RKO (cell line): Measurements from ENCODE around the gene FAM217A.

Experiments used
- DNase-seq: peaks from one replicate; pipeline ENCODE4 v3.0.0-alpha.2; 2016; ENCODE audit warnings: low spot score

The FAM217A gene

DNA sequence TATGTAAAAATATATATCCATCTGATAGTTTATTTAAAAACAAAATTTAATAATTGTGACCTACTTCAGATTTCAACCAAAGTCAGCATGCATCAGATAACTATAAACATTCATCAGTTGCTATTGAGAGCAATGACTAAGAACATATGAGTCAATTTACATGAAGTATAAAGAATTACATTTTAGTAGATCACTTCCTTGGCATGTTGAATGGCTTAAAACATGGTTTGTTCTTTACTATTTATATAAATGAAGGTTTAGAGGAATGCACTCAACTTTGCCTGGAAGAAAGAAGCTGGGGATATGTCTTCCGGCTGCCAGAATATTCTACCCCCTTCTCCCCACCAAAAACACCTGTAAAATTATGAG is 6.4 kb upstream of the FAM217A start:
- peak; percentile 57 for DNase-seq

- DNase-seq = no peak
These were observed 5.8 kb upstream of the FAM217A start for GRCh38 chr6:4084444-4085331.

- no peak for DNase-seq
These were observed 4.3 kb downstream of the FAM217A start for GRCh38 chr6:4074478-4075235.

- no peak for DNase-seq
These were observed 7.6 kb downstream of the FAM217A start for GRCh38 chr6:4071330-4071729.

DNA sequence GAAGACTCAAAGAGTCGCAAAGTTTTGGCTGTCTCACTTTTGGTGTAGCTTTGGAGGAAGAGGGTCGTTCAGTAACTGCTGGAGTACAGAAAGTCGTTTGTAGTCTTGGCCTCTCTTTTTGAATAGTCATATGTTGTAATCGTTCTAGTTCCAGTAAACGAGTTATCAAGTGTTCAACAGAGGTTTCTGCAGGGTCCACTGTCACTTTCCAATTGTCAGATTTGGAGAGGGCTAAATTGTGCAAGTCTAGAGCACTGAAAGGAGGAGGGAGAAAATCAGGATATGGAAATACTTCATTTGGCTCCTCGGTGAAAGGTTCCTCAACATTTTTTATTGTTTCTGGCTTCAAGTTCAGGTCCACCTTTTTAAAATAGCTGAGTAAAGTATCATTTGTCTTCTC is 9.7 kb downstream of the FAM217A start:
- DNase-seq = no peak

GRCh38 chr6:4067673-4068072 is 11.3 kb downstream of the FAM217A start:
- no peak for DNase-seq

GRCh38 chr6:4066029-4066755 is 12.7 kb downstream of the FAM217A start:
- DNase-seq = no peak

GRCh38 chr6:4059115-4059777 is 19.7 kb downstream of the FAM217A start:
- peak; percentile 79 for DNase-seq

- no peak for DNase-seq
These were observed 21.9 kb downstream of the FAM217A start for GRCh38 chr6:4057036-4057435.

DNA sequence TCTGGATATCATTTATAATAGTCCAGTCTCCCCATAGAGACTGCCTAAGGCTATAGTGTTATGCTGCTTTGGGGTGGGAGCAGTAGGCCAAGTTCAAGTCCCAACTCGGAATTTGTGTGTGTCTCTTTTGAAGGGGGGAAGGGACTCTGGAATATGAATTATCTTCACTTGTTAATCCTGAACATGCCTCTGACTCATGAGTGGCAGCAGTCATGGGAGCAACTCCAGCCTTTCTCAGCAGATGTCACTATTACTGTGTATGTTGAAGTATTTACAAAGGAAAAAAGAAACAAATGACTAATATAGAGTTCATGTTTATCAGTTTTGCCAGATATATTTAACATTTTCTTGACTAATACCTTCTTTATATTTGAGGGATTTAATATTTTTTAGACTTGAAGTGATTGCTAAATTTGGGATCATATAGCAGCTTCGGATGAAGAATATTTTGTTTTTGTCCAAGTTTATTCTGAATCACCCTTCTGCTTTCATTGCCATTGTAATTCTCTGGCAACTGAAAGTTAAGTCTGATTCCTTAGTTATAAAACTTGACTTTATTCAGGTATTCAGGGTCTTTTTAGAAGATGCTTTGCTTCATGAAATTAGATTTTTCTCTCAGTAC is 23.4 kb downstream of the FAM217A start:
- peak; percentile 87 for DNase-seq

- DNase-seq = no peak
These were observed 29.7 kb downstream of the FAM217A start for GRCh38 chr6:4049246-4049645.

DNA sequence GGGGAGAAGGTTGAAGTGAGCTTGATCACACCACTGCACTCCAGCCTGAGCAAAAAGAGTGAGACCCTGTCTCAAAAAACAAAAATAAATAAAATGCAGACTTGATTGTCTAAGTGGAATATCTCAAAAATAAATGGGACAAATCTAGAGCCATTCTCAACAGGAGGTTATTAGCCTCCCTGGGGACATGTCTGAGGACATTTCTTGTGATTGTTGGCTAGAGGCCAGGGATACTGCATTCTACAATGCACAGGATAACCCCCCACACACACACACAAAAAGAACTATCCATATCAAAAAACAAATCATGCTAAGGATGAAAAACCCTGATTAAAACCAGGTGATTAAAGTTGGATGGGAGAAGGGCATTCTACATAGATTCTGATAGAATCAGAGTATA is 37.5 kb downstream of the FAM217A start:
- DNase-seq = no peak

DNA sequence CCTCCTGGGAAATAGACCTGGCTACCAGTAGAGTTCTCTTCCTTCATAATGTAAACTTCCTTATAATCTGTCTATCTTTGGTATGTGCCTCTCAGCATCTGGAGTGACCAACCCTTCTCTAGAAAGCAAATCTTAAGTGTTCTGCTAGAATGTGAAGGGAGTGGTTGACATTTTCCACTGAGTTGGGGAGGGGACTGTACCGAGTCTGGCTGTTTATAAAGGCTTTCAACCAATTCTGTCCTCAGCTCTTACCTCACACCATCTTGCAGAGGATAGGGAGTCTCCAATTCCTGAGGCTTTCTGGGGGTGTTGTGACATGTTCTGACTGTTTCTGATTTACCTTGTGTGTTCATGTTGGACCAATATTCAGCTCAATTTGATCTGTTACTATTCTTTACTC is 39.6 kb downstream of the FAM217A start:
- DNase-seq = no peak

DNA sequence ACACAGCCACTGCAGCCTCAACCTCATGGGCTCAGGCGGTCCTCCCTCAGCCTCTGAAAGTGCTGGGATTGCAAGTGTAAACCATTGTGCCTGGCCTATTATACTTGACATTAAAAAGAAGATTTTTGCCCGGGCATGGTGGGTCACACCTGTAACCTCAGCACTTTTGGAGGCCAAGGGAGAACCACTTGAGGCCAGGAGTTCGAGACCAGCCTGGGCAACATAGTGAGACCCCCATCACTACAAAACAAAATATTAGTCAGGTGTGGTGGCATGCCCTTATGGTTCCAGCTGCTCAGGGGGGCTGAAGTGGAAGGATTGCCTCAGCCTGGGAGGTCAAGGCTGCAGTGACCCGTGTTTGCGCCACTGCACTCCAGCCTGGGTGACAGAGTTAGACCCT is 42.4 kb downstream of the FAM217A start:
- no peak for DNase-seq

- no peak for DNase-seq
These were observed 46.5 kb downstream of the FAM217A start for GRCh38 chr6:4032475-4032874.

GRCh38 chr6:4031442-4031841 is 47.5 kb downstream of the FAM217A start:
- no peak for DNase-seq

DNA sequence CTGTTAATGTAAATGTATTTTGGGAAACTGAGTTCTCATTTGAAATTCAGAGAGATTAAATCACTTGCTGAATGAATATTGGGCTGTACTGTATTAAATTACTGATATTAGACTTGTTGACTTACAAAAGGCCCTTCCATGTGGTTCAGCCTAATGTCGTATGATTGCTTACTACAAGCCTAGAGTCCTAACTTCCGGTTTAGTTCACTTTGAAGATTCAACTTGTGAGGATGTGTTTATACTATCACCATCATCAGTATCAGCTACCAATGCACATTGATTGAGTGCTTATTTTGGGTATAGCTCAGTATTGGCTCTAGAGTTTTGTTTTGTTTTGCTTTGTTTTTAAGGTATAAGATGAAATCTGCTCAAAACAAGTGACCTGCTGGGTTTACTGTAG is 48.3 kb downstream of the FAM217A start:
- no peak for DNase-seq

- no peak for DNase-seq
These were observed 49.2 kb downstream of the FAM217A start for GRCh38 chr6:4029687-4030086.

- no peak for DNase-seq
These were observed 50.9 kb downstream of the FAM217A start for GRCh38 chr6:4028051-4028450.

DNA sequence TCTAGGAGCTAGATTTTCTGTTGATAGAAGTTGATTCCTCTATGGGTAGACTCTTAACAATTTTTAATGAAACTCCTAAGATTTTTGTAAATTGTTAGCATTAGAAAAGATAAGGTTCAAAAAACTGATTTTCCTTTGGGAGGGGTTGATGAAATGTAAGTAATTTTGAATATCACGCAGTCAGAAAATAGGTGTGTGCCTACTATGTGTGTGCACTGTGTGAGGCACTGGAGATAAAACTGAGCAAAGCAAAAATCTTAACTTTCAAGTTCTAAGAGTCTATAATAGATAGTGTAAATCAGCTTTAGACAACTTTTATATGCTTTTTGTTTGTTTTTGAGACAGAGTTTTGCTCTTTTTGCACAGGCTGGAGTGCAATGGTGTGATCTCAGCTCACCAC is 53.3 kb downstream of the FAM217A start:
- no peak for DNase-seq

DNA sequence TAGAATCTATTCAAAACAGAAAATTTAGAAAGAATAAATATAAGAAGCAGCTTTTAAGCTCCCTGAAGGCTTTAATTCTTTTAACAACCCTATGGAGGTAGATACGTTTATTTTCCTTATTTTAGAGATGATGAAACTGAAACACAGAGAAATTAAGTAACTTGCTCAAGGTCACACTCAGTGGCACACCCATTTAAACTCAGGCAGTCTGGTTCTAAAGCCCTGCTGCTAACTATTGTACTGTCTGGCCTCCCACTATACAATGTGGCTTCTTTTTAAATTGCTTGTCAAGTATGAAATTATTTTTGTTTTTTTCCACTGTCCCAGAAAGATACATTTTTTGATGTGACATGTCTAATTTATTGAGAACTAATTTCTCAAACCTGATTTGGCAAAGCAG is 55.7 kb downstream of the FAM217A start:
- no peak for DNase-seq
